ENCODE measurements around the gene PIPOX. TPM values are rescaled to one million over a fixed set of nuclear protein-coding genes. Genes with fewer than 3 reads are reported as not detected.

PIPOX gene
- total RNA-seq, 1 donor from 2014 or later, result 0.26 TPM

DNA sequence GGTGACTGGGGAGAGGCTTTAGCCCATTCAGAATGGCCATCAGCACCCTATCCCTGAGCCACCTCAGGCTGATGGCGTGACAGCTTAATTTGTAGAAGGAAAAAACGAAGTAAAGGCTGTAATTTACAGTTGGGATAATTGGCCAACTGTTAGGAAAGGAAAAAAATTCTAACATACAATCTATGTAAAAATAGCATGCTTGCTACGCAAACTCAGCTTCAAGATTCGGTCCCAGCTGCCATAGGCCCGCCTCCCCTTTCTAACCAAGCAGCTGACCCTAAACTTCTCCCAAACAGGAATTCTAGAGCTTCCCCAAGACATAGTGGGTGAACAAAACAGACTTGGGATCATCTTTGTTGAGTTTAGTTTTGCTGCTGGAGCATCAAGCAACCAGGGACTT, 42.0 kb upstream of the PIPOX start:
- Histone ChIP-seq H3K27me3 (ENCODE audit: control insufficient read depth, insufficient read depth, low read length) (peaks cover 20% of the 10 kb centered on the region), H3K4me3 (ENCODE audit: low read depth, low read length) (no peak overlapping the region), H3K36me3 (ENCODE audit: control insufficient read depth, insufficient read depth, low read length) (no peaks in the 10 kb centered on the region)
- DNase-seq (ENCODE audit: low read depth), result no peak
- TF ChIP-seq, protein P1, sequence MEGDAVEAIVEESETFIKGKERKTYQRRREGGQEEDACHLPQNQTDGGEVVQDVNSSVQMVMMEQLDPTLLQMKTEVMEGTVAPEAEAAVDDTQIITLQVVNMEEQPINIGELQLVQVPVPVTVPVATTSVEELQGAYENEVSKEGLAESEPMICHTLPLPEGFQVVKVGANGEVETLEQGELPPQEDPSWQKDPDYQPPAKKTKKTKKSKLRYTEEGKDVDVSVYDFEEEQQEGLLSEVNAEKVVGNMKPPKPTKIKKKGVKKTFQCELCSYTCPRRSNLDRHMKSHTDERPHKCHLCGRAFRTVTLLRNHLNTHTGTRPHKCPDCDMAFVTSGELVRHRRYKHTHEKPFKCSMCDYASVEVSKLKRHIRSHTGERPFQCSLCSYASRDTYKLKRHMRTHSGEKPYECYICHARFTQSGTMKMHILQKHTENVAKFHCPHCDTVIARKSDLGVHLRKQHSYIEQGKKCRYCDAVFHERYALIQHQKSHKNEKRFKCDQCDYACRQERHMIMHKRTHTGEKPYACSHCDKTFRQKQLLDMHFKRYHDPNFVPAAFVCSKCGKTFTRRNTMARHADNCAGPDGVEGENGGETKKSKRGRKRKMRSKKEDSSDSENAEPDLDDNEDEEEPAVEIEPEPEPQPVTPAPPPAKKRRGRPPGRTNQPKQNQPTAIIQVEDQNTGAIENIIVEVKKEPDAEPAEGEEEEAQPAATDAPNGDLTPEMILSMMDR (IDR thresholded peaks at IDR 0.05; ENCODE audit: insufficient read depth, low read length, severe bottlenecking), result no peak
- FAIRE-seq, result no peak

DNA sequence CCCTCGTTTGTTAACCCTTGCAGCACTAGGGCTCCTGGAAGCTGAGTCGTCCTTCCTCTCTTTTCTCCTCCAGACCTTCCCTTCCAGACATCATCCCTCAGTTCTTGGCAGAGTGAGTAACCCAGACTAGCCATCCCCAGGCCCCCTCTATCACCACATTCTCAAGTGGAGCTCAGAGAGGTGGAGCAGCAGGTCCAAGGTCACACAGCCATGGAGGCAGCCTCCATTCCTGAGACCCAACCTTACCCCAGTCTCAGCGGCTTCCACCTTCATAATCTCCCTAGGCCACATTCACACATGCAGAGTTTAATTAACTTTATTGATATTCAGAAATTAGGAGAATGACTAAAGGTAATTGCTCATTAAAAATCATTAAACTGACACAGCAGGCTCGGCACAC, 40.1 kb upstream of the PIPOX start:
- no peak overlapping the region for H3K4me3 ChIP-seq (ENCODE audit: low read depth, low read length)
- TF ChIP-seq, protein P1 (IDR thresholded peaks at IDR 0.05; ENCODE audit: insufficient read depth, low read length, severe bottlenecking), result no peak
- DNase-seq (ENCODE audit: low read depth), result no peak
- H3K36me3 ChIP-seq (ENCODE audit: control insufficient read depth, insufficient read depth, low read length), result no peaks in the 10 kb centered on the region
- FAIRE-seq, result no peak
- H3K27me3 ChIP-seq (ENCODE audit: control insufficient read depth, insufficient read depth, low read length), result peaks cover 22% of the 10 kb centered on the region

DNA sequence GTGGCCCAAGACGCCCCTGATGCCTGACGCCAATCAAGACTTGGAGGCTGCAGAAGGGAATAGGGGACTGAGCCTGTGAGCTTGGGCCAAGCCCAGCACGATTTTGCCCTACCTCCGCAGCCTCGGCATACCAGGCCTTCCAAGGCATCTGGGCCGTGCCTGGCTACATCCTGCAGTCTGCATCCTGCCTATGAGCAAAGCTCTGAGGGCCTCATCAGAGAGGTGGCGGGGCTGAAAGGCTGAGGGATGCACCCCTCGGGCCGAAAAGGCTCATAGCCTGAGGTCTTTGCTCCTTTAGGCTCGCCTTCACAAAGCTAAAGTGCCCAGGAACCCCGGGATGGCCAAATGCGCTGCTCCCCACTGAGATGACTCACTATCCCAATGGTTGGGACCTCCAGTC, 39.7 kb upstream of the PIPOX start:
- Histone ChIP-seq H3K36me3 (ENCODE audit: control insufficient read depth, insufficient read depth, low read length) (no peaks in the 10 kb centered on the region), H3K27me3 (ENCODE audit: control insufficient read depth, insufficient read depth, low read length) (peaks cover 22% of the 10 kb centered on the region), H3K4me3 (ENCODE audit: low read depth, low read length) (no peak overlapping the region)
- FAIRE-seq (no peak), DNase-seq (ENCODE audit: low read depth) (no peak)
- TF ChIP-seq, protein P1 (IDR thresholded peaks at IDR 0.05; ENCODE audit: insufficient read depth, low read length, severe bottlenecking), result no peak

DNA sequence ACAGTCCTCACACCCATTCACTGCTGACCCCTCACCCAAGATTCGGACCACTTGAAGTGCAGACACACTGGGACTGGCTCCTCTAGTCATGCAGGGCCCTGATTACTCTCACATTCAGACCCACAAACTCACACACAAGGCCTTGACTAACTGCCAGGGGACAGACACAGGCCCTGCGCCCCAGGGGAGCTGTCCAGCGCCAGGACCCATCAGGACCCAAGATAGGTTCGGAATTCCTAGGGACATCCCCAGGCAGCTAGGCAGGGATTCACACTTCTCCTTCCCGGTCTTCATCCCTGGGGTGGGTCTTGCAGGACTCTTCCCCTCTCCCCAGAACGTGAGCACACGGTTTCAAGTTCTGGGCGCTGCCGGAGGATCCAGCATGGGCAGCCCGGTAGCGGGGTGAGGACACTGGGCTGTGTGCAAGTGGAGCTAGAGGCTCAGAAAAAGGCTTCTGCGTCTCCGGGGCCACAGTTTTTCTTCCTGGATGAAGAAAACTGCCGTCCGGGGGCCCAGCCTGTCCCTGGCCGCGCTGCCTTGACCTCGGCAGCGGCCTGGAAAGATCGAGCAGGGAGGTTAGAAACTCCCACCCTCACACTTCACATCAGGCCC, 38.8 kb upstream of the PIPOX start:
- H3K36me3 ChIP-seq (ENCODE audit: control insufficient read depth, insufficient read depth, low read length), result no peaks in the 10 kb centered on the region
- H3K4me3 ChIP-seq (ENCODE audit: low read depth, low read length), result no peak overlapping the region
- no peak for FAIRE-seq
- TF ChIP-seq, protein P1 (IDR thresholded peaks at IDR 0.05; ENCODE audit: insufficient read depth, low read length, severe bottlenecking), result no peak
- no peak for DNase-seq (ENCODE audit: low read depth)
- peaks cover 22% of the 10 kb centered on the region for H3K27me3 ChIP-seq (ENCODE audit: control insufficient read depth, insufficient read depth, low read length)

DNA sequence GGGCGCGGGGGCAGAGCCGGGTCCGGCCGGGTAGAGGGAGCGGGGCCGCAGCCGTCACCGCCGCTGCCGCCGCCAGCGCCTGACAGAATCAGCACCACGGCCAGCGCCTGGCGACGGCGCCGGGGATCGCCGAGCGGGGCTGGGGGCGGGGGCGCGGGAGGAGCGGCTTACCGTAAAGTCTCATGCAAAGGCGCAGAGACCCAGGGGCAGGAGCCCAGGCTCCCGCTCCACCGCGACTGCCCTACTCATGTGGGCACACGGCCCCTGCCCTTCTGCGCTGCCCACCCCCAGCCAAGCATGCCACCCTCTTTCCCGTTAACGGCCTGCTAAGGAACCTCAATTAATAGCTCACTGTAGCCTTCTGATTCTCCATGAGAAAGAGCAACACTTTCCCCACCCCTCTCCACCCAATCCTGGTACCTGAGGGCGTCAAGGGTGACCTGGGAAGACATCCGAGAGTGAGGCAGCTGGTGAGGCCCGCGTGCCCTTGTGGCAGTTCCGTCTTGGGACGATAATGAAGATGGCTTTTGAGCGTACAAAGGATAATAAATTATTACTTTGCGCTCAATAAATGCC, 36.9 kb upstream of the PIPOX start, which contains the start of gene SEZ6:
SEZ6 (minus strand) TSS at position 98 of the 576 bp plus-strand sequence. CDS start 164 bp downstream, outside the sequence.
- peaks cover 26% of the 10 kb centered on the region for H3K27me3 ChIP-seq (ENCODE audit: control insufficient read depth, insufficient read depth, low read length)
- FAIRE-seq (no peak), DNase-seq (ENCODE audit: low read depth) (no peak)
- no peak within 1 kb of the TSS for H3K4me3 ChIP-seq (ENCODE audit: low read depth, low read length)
- TF ChIP-seq, protein P1 (IDR thresholded peaks at IDR 0.05; ENCODE audit: insufficient read depth, low read length, severe bottlenecking), result no peak
- no peaks in the 10 kb centered on the region for H3K36me3 ChIP-seq (ENCODE audit: control insufficient read depth, insufficient read depth, low read length)
